Upper lobe of left lung (tissue), 6 donors: ENCODE measurements around the gene GABBR2. TPM values are rescaled to one million over a fixed set of nuclear protein-coding genes. Genes with fewer than 3 reads are reported as not detected.
"Not testable (repeated sequence)": the region's sequence is repeated elsewhere in the genome, so short reads cannot be mapped to it uniquely, and the experiment has no call there.

Experiments used
- ATAC-seq, 2 donors: fragments of 200-7000 bp; cut with Tn5 transposase; one replicate each; pipeline ENCODE4 v1.9.1; 2022; ENCODE audit warnings: mild to moderate bottlenecking in 2 of 2, moderate library complexity in 2 of 2; ENCODE audit not compliant: low FRiP score in 2 of 2
- DNase-seq, 2 donors: peaks; one replicate each; pipeline ENCODE4 v3.0.0-alpha.2; 2019 to 2020
- H3K27ac ChIP-seq, 4 donors: fragments of 200-600 bp; sonication (generic); one replicate each; pipeline ENCODE4 v1.5.1; 2016 to 2019
- H3K27me3 ChIP-seq, 4 donors: fragments of 200-600 bp; sonication (generic); one replicate each; pipeline ENCODE4 v1.5.1; 2017 to 2019
- H3K36me3 ChIP-seq, 4 donors: fragments of 200-600 bp; sonication (generic); one replicate each; pipeline ENCODE4 v1.5.1; 2016 to 2019
- H3K4me1 ChIP-seq, 4 donors: fragments of 200-600 bp; sonication (generic); one replicate each; pipeline ENCODE4 v1.5.1; 2018 to 2019
- H3K4me3 ChIP-seq, 4 donors: fragments of 200-600 bp; sonication (generic); one replicate each; pipeline ENCODE4 v1.5.1; 2017 to 2019; ENCODE audit warnings: mild to moderate bottlenecking in 2 of 4, moderate library complexity in 1 of 4
- H3K9me3 ChIP-seq, 4 donors: fragments of 200-600 bp; sonication (generic); one replicate each; pipeline ENCODE4 v1.5.1; 2018 to 2019
- EP300 ChIP-seq, 4 donors: sonication (generic); formaldehyde crosslinking; IDR thresholded peaks; one replicate each; pipeline ENCODE4 v1.5.1; 2017; ENCODE audit warnings: antibody characterized with exemption in 4 of 4, control low read depth in 2 of 4
- POLR2A ChIP-seq, 4 donors: fragments of 450-650 bp; IDR thresholded peaks; one replicate each; pipeline ENCODE4 v1.5.1; 2016 to 2017; ENCODE audit warnings: antibody characterized with exemption in 4 of 4, mild to moderate bottlenecking in 2 of 4
- POLR2AphosphoS5 ChIP-seq, 2 donors: sonication (generic); formaldehyde crosslinking; IDR thresholded peaks; one replicate each; pipeline ENCODE4 v1.5.1; 2017; ENCODE audit warnings: antibody characterized with exemption in 2 of 2
- WGBS, 2 donors: methylation state at CpG; one replicate each; pipeline ENCODE4 v1.1.5; 2017 to 2018; 5-methylcytosine and 5-hydroxymethylcytosine counted together
- total RNA-seq, 6 donors: library from RNA; depleted of rRNA in 4 of 6; stranded (reverse); fragments of >200 nt in 4 of 6; gene quantifications; one replicate each; pipeline versions ENCODE4 v1.1.0 to v1.2.1, GENCODE V29; 2016 to 2021
- TF ChIP-seq, protein P1 (sequence below), 6 experiments: fragments of 450-650 bp in 4 of 6; fragments of 200-600 bp in 2 of 6; sonication (generic) in 2 of 6; IDR thresholded peaks; one replicate each; pipeline ENCODE4 v1.5.1; 2016 to 2019; ENCODE audit warnings: antibody characterized with exemption in 6 of 6
- donor health status: DM: no; HTN: no; CAD: no; lungs with moderate emphysema.
- donor health status: DM: no; HTN: yes; CAD: no; lungs with severe emphysema.

GABBR2 gene
- total RNA-seq, 6 donors from 2014 or later, result 0.15 to 1.00 (median 0.81) TPM; not detected in 1

GRCh38 chr9:98288881-98289280, 419.9 kb downstream of the GABBR2 start:
- no peaks in the 10 kb centered on the region for H3K4me1 ChIP-seq
- no peak overlapping the region for H3K27ac ChIP-seq
- WGBS, 2 donors, result 73 to 84% methylated on average over 5 of the region's 5 CpGs
- DNase-seq (no peak), ATAC-seq (no peak)
- TF ChIP-seq EP300 (IDR thresholded peaks at IDR 0.05), result no peak
- TF ChIP-seq, protein P1, sequence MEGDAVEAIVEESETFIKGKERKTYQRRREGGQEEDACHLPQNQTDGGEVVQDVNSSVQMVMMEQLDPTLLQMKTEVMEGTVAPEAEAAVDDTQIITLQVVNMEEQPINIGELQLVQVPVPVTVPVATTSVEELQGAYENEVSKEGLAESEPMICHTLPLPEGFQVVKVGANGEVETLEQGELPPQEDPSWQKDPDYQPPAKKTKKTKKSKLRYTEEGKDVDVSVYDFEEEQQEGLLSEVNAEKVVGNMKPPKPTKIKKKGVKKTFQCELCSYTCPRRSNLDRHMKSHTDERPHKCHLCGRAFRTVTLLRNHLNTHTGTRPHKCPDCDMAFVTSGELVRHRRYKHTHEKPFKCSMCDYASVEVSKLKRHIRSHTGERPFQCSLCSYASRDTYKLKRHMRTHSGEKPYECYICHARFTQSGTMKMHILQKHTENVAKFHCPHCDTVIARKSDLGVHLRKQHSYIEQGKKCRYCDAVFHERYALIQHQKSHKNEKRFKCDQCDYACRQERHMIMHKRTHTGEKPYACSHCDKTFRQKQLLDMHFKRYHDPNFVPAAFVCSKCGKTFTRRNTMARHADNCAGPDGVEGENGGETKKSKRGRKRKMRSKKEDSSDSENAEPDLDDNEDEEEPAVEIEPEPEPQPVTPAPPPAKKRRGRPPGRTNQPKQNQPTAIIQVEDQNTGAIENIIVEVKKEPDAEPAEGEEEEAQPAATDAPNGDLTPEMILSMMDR (IDR thresholded peaks at IDR 0.05), result no peak
- TF ChIP-seq POLR2AphosphoS5 (IDR thresholded peaks at IDR 0.05), result no peak
- TF ChIP-seq POLR2A (IDR thresholded peaks at IDR 0.05), result no peak
- no peaks in the 10 kb centered on the region for H3K9me3 ChIP-seq
- no peaks in the 10 kb centered on the region for H3K27me3 ChIP-seq
- H3K36me3 ChIP-seq, result no peaks in the 10 kb centered on the region
- no peak overlapping the region for H3K4me3 ChIP-seq

DNA sequence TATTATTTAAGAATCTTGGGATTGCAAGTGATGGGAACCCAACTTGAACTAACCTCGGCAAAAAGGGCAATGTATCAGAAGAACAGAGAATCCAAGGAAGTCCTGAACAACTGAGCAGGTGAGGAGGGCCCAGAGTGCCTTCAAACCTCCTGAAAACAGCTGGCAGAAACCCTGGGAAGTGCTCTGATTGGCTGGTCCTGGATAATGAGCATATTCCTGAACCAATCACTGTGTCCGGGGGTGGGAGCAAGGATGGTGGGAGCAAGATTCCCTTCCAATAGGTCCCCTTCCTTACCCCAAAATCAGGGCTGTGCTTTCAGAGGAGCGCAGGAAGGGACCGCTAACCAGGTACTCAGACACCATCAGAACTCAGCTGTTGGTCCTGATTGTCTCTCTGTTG, 421.4 kb downstream of the GABBR2 start:
- WGBS, 2 donors, result 93 to 98% methylated on average over 4 of the region's 4 CpGs
- no peak for ATAC-seq
- Histone ChIP-seq H3K27ac (no peak overlapping the region), H3K4me1 (no peaks in the 10 kb centered on the region), H3K9me3 (no peaks in the 10 kb centered on the region), H3K27me3 (no peaks in the 10 kb centered on the region), H3K4me3 (no peak overlapping the region), H3K36me3 (no peaks in the 10 kb centered on the region)
- TF ChIP-seq, protein P1 (IDR thresholded peaks at IDR 0.05), result no peak
- TF ChIP-seq EP300 (IDR thresholded peaks at IDR 0.05), result no peak
- no peak for DNase-seq

- DNase-seq (no peak), ATAC-seq (no peak)
- H3K36me3 ChIP-seq, result no peaks in the 10 kb centered on the region
- H3K27ac ChIP-seq, result no peak overlapping the region
- H3K9me3 ChIP-seq, result no peaks in the 10 kb centered on the region
- H3K27me3 ChIP-seq, result no peaks in the 10 kb centered on the region
- 61 to 65% methylated on average over 3 to 4 of the region's 4 CpGs for whole genome bisulfite sequencing, 2 donors
- H3K4me3 ChIP-seq, result no peak overlapping the region
- TF ChIP-seq, protein P1 (IDR thresholded peaks at IDR 0.05), result no peak
- no peak for TF ChIP-seq POLR2A (IDR thresholded peaks at IDR 0.05)
- TF ChIP-seq POLR2AphosphoS5 (IDR thresholded peaks at IDR 0.05), result no peak
- TF ChIP-seq EP300 (IDR thresholded peaks at IDR 0.05), result no peak
- H3K4me1 ChIP-seq, result no peaks in the 10 kb centered on the region
These were observed 423.3 kb downstream of the GABBR2 start for GRCh38 chr9:98285446-98285845.

DNA sequence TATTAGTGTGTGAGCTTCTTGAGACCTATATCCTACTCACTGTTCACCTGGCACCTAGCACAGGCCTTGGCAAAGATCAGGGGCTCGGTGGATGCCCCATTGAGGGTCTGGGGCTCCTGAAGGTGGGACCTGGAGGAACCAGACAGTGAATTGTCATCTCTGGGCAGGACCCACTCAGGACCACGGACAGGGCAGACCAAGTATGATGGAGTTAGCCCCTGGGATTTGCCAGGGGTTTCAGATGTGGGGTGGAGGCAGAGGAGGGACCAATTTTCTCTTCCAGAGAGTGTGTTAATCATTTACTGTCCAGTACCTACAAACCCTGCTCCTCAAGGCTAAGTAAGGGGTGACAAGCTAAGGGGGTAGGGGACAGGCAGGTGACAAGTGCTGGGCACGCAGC, 424.0 kb downstream of the GABBR2 start:
- no peak for TF ChIP-seq EP300 (IDR thresholded peaks at IDR 0.05)
- no peak for TF ChIP-seq POLR2A (IDR thresholded peaks at IDR 0.05)
- TF ChIP-seq, protein P1 (IDR thresholded peaks at IDR 0.05), result no peak
- TF ChIP-seq POLR2AphosphoS5 (IDR thresholded peaks at IDR 0.05), result no peak
- no peak for ATAC-seq
- DNase-seq, result no peak
- WGBS, 2 donors, result 59 to 61% methylated on average over 3 of the region's 3 CpGs
- Histone ChIP-seq H3K4me1 (no peaks in the 10 kb centered on the region), H3K9me3 (no peaks in the 10 kb centered on the region), H3K27ac (no peak overlapping the region), H3K36me3 (no peaks in the 10 kb centered on the region), H3K27me3 (no peaks in the 10 kb centered on the region), H3K4me3 (no peak overlapping the region)

GRCh38 chr9:98283143-98283542, 425.6 kb downstream of the GABBR2 start:
- 76 to 82% methylated on average over 7 of the region's 7 CpGs for WGBS, 2 donors
- not testable (repeated sequence) for H3K9me3 ChIP-seq

More at GRCh38 chr9:98283143-98283542, 425.6 kb downstream of the GABBR2 start:
- H3K27ac ChIP-seq, ATAC-seq, H3K27me3 ChIP-seq, H3K36me3 ChIP-seq, H3K4me1 ChIP-seq, DNase-seq, H3K4me3 ChIP-seq: not testable (repeated sequence)
